ENCODE results near the gene UTS2R. TPM values are rescaled to one million over a fixed set of nuclear protein-coding genes. Genes with fewer than 3 reads are reported as not detected.

UTS2R gene
- total RNA-seq, 2 experiments from 2014 or later = not detected

- no peak overlapping the region for H3K27ac Mint-ChIP-seq
- CTCF ChIA-PET = no interaction called here
- ATAC-seq (ENCODE audit: poor library complexity) (no peak), DNase-seq (no peak)
- POLR2A ChIA-PET = no interaction called here
- H3K36me3 ChIP-seq (ENCODE audit: insufficient read depth, low read length) = no peaks in the 10 kb centered on the region
- no peaks in the 10 kb centered on the region for H3K36me3 Mint-ChIP-seq (ENCODE audit: low read depth)
- H3K4me1 ChIP-seq (ENCODE audit: insufficient read depth, low read length) = peaks cover 17% of the 10 kb centered on the region
- peaks cover 12% of the 10 kb centered on the region for H3K27me3 Mint-ChIP-seq
- peaks cover 7 to 8% of the 10 kb centered on the region in 2 experiments for H3K27me3 ChIP-seq (ENCODE audit: control insufficient read depth in 1 of 2, insufficient read depth in 2 of 2, low read length in 2 of 2)
- H3K27ac ChIP-seq (ENCODE audit: low read depth in 1 of 2, low read length in 2 of 2) = no peak overlapping the region
- H3K4me3 Mint-ChIP-seq = no peak overlapping the region
- no peaks in the 10 kb centered on the region for H3K9me3 ChIP-seq (ENCODE audit: control insufficient read depth in 1 of 2, insufficient read depth in 1 of 2, low read length in 2 of 2)
- intact Hi-C loops (cut with DNase I, micrococcal nuclease) = no loop called here
- no peak for TF ChIP-seq CTCF (IDR thresholded peaks at IDR 0.05)
- H3K4me3 ChIP-seq (ENCODE audit: low read length) = no peak overlapping the region
- H3K9me3 Mint-ChIP-seq = no peaks in the 10 kb centered on the region
- peaks cover 6% of the 10 kb centered on the region for H3K4me1 Mint-ChIP-seq (ENCODE audit: low read depth)
Measured at GRCh38 chr17:82354804-82355308, 16.7 kb upstream of the UTS2R start.

GRCh38 chr17:82355770-82356427 lies 15.7 kb upstream of the UTS2R start:
- peaks cover 6% of the 10 kb centered on the region for H3K4me1 Mint-ChIP-seq (ENCODE audit: low read depth)
- Histone ChIP-seq H3K4me3 (ENCODE audit: low read length) (no peak overlapping the region), H3K27me3 (ENCODE audit: control insufficient read depth in 1 of 2, insufficient read depth in 2 of 2, low read length in 2 of 2) (peaks cover 8% of the 10 kb centered on the region in 2 experiments), H3K36me3 (ENCODE audit: insufficient read depth, low read length) (no peaks in the 10 kb centered on the region), H3K9me3 (ENCODE audit: control insufficient read depth in 1 of 2, insufficient read depth in 1 of 2, low read length in 2 of 2) (no peaks in the 10 kb centered on the region), H3K27ac (ENCODE audit: low read depth in 1 of 2, low read length in 2 of 2) (no peak overlapping the region), H3K4me1 (ENCODE audit: insufficient read depth, low read length) (peaks cover 17% of the 10 kb centered on the region)
- POLR2A ChIA-PET = no interaction called here
- peaks cover 12% of the 10 kb centered on the region for H3K27me3 Mint-ChIP-seq
- no peak for TF ChIP-seq CTCF (IDR thresholded peaks at IDR 0.05)
- CTCF ChIA-PET = no interaction called here
- intact Hi-C loops (cut with DNase I, micrococcal nuclease) = no loop called here
- no peaks in the 10 kb centered on the region for H3K9me3 Mint-ChIP-seq
- no peaks in the 10 kb centered on the region for H3K36me3 Mint-ChIP-seq (ENCODE audit: low read depth)
- DNase-seq = no peak
- ATAC-seq (ENCODE audit: poor library complexity) = no peak
- H3K4me3 Mint-ChIP-seq = no peak overlapping the region
- H3K27ac Mint-ChIP-seq = no peak overlapping the region

GRCh38 chr17:82356845-82357355 lies 14.7 kb upstream of the UTS2R start:
- ATAC-seq (ENCODE audit: poor library complexity) (no peak), DNase-seq (no peak)
- Mint-ChIP-seq H3K27ac (no peak overlapping the region), H3K27me3 (peaks cover 11% of the 10 kb centered on the region), H3K4me1 (ENCODE audit: low read depth) (peaks cover 6% of the 10 kb centered on the region), H3K4me3 (no peak overlapping the region), H3K36me3 (ENCODE audit: low read depth) (no peaks in the 10 kb centered on the region), H3K9me3 (no peaks in the 10 kb centered on the region)
- Histone ChIP-seq H3K27me3 (ENCODE audit: control insufficient read depth in 1 of 2, insufficient read depth in 2 of 2, low read length in 2 of 2) (peaks cover 4 to 8% of the 10 kb centered on the region in 2 experiments), H3K4me1 (ENCODE audit: insufficient read depth, low read length) (peaks cover 10% of the 10 kb centered on the region), H3K9me3 (ENCODE audit: control insufficient read depth in 1 of 2, insufficient read depth in 1 of 2, low read length in 2 of 2) (no peaks in the 10 kb centered on the region), H3K27ac (ENCODE audit: low read depth in 1 of 2, low read length in 2 of 2) (no peak overlapping the region), H3K36me3 (ENCODE audit: insufficient read depth, low read length) (no peaks in the 10 kb centered on the region), H3K4me3 (ENCODE audit: low read length) (no peak overlapping the region)
- no peak for TF ChIP-seq CTCF (IDR thresholded peaks at IDR 0.05)
- ChIA-PET CTCF (no interaction called here), POLR2A (no interaction called here)
- intact Hi-C loops (cut with DNase I, micrococcal nuclease) = no loop called here

Data from CD4-positive, alpha-beta T cell (primary cell).